HG02884 (cell line): ENCODE measurements around the gene ENDOG.

ENCODE experiments used
- ATAC-seq: cut with Tn5 transposase; IDR thresholded peaks from one replicate; pipeline ENCODE4 v1.9.1; 2021; ENCODE audit warnings: mild to moderate bottlenecking, moderate library complexity; ENCODE audit not compliant: unreplicated experiment

The ENDOG gene

GRCh38 chr9:128798896-128799295 is 19.4 kb upstream of the ENDOG start:
- no peak for ATAC-seq

GRCh38 chr9:128800061-128800460 is 18.2 kb upstream of the ENDOG start:
- ATAC-seq: no peak

GRCh38 chr9:128802482-128802881 is 15.8 kb upstream of the ENDOG start:
- ATAC-seq: no peak

- ATAC-seq: no peak
Observed at GRCh38 chr9:128805661-128806060, 12.6 kb upstream of the ENDOG start.

GRCh38 chr9:128807827-128808226 is 10.5 kb upstream of the ENDOG start:
- ATAC-seq: no peak

- no peak for ATAC-seq
Observed at GRCh38 chr9:128808543-128808942, 9.8 kb upstream of the ENDOG start.

GRCh38 chr9:128809036-128809599 is 9.2 kb upstream of the ENDOG start:
- ATAC-seq: no peak

- no peak for ATAC-seq
Observed at GRCh38 chr9:128809831-128810230, 8.5 kb upstream of the ENDOG start.

- ATAC-seq: no peak
Observed at GRCh38 chr9:128810873-128811272, 7.4 kb upstream of the ENDOG start.

- peak; percentile 30 for ATAC-seq
Observed at GRCh38 chr9:128818839-128819715, 777 bp downstream of the ENDOG start.

GRCh38 chr9:128819716-128820664 is 1.7 kb downstream of the ENDOG start:
- no peak for ATAC-seq

- no peak for ATAC-seq
Observed at GRCh38 chr9:128820665-128821583, 2.6 kb downstream of the ENDOG start.

GRCh38 chr9:128821584-128822406 is 3.5 kb downstream of the ENDOG start:
- no peak for ATAC-seq

GRCh38 chr9:128822407-128823042 is 4.2 kb downstream of the ENDOG start:
- ATAC-seq: no peak

- no peak for ATAC-seq
Observed at GRCh38 chr9:128823362-128823902, 5.1 kb downstream of the ENDOG start.

GRCh38 chr9:128823903-128824406 is 5.7 kb downstream of the ENDOG start:
- ATAC-seq: no peak

- no peak for ATAC-seq
Observed at GRCh38 chr9:128824911-128825310, 6.6 kb downstream of the ENDOG start.

GRCh38 chr9:128825923-128826700 is 7.8 kb downstream of the ENDOG start:
- ATAC-seq: no peak
